SJSA1 (cell line): ENCODE data around the gene PAM16. TPM values are rescaled to one million over a fixed set of nuclear protein-coding genes. Genes with fewer than 3 reads are reported as not detected.
"Not testable (repeated sequence)": the region's sequence is repeated elsewhere in the genome, so short reads cannot be mapped to it uniquely, and the experiment has no call there.

Source experiments
- DNase-seq, 2 experiments: peaks; one replicate each; pipeline ENCODE4 v3.0.0-alpha.2; 2015 to 2020; ENCODE audit warnings: low spot score in 2 of 2, low read depth in 1 of 2
- H3K27ac ChIP-seq: fragments of 250-450 bp; sonication (Bioruptor Pico); 2 replicates; pipeline ENCODE4 v1.5.1; 2020; ENCODE audit warnings: mild to moderate bottlenecking, moderate library complexity
- H3K27me3 ChIP-seq: fragments of 250-450 bp; sonication (Bioruptor Pico); replicated peaks from 2 replicates; pipeline ENCODE4 v1.5.1; 2020; ENCODE audit warnings: mild to moderate bottlenecking, moderate library complexity
- H3K36me3 ChIP-seq: fragments of 250-450 bp; sonication (Bioruptor Pico); 2 replicates; pipeline ENCODE4 v1.5.1; 2020; ENCODE audit warnings: mild to moderate bottlenecking
- H3K4me1 ChIP-seq: fragments of 250-450 bp; sonication (Bioruptor Pico); replicated peaks from 2 replicates; pipeline ENCODE4 v1.6.1; 2021; ENCODE audit warnings: mild to moderate bottlenecking
- H3K4me3 ChIP-seq: fragments of 250-450 bp; sonication (Bioruptor Pico); 2 replicates; pipeline ENCODE4 v1.5.1; 2020; ENCODE audit warnings: mild to moderate bottlenecking
- H3K9me3 ChIP-seq: fragments of 250-450 bp; sonication (Bioruptor Pico); replicated peaks from 2 replicates; pipeline ENCODE4 v1.5.1; 2020; ENCODE audit warnings: mild to moderate bottlenecking
- total RNA-seq: library from RNA; depleted of rRNA; stranded (reverse); fragments of >200 nt; shearing (Covaris generic); gene quantifications from 2 replicates; pipeline ENCODE4 v1.2.3, GENCODE V29; 2014

PAM16 gene
- total RNA-seq, 1 experiment from 2014 or later, result 86.4 TPM

GRCh38 chr16:4345836-4346781 is 5.0 kb downstream of the PAM16 start:
- no peak for DNase-seq
- H3K36me3 ChIP-seq, result peaks cover 18% of the 10 kb centered on the region
- no peaks in the 10 kb centered on the region for H3K27me3 ChIP-seq
- H3K4me3 ChIP-seq, result no peak overlapping the region
- H3K9me3 ChIP-seq, result 0 out of 2 replicates have a peak, but pooled peaks cover 3% of the 10 kb centered on the region
- no peak overlapping the region for H3K27ac ChIP-seq
- no peaks in the 10 kb centered on the region; the same call in 1 of the 2 replicates for H3K4me1 ChIP-seq

- Histone ChIP-seq H3K36me3 (peaks cover 21% of the 10 kb centered on the region), H3K27me3 (no peaks in the 10 kb centered on the region), H3K9me3 (no peaks in the 10 kb centered on the region), H3K4me3 (no peak overlapping the region), H3K27ac (no peak overlapping the region), H3K4me1 (no peaks in the 10 kb centered on the region)
- no peak for DNase-seq
These were observed 5.9 kb downstream of the PAM16 start for GRCh38 chr16:4344983-4345835.

GRCh38 chr16:4344300-4344982 is 6.7 kb downstream of the PAM16 start:
- not testable (repeated sequence) for DNase-seq, H3K4me3 ChIP-seq, H3K27ac ChIP-seq, H3K27me3 ChIP-seq, H3K4me1 ChIP-seq, H3K9me3 ChIP-seq
- peaks cover 24% of the 10 kb centered on the region for H3K36me3 ChIP-seq

- no peak overlapping the region for H3K27ac ChIP-seq
These were observed 8.0 kb downstream of the PAM16 start for GRCh38 chr16:4342866-4343744.

GRCh38 chr16:4341250-4341649 is 9.9 kb downstream of the PAM16 start:
- Histone ChIP-seq H3K27me3 (no peaks in the 10 kb centered on the region), H3K27ac (no peak overlapping the region), H3K4me1 (no peaks in the 10 kb centered on the region), H3K36me3 (peaks cover 45% of the 10 kb centered on the region), H3K9me3 (no peaks in the 10 kb centered on the region), H3K4me3 (no peak overlapping the region)
- DNase-seq, result no peak

More at GRCh38 chr16:4342866-4343744, 8.0 kb downstream of the PAM16 start:
- H3K9me3 ChIP-seq, result no peaks in the 10 kb centered on the region
- peaks cover 35% of the 10 kb centered on the region for H3K36me3 ChIP-seq
- H3K4me1 ChIP-seq, result no peaks in the 10 kb centered on the region
- H3K4me3 ChIP-seq, result no peak overlapping the region
- no peak for DNase-seq
- H3K27me3 ChIP-seq, result no peaks in the 10 kb centered on the region

- H3K27ac ChIP-seq, result no peak overlapping the region
- H3K9me3 ChIP-seq, result no peaks in the 10 kb centered on the region
- H3K4me1 ChIP-seq, result no peaks in the 10 kb centered on the region
- peaks cover 52% of the 10 kb centered on the region for H3K36me3 ChIP-seq
- H3K4me3 ChIP-seq, result no peak overlapping the region
- no peaks in the 10 kb centered on the region for H3K27me3 ChIP-seq
- no peak for DNase-seq
These were observed 10.7 kb downstream of the PAM16 start for GRCh38 chr16:4340443-4340842.

- Histone ChIP-seq H3K9me3 (no peaks in the 10 kb centered on the region), H3K27ac (no peak overlapping the region), H3K36me3 (peaks cover 55% of the 10 kb centered on the region), H3K27me3 (no peaks in the 10 kb centered on the region), H3K4me1 (no peaks in the 10 kb centered on the region), H3K4me3 (no peak overlapping the region)
- DNase-seq, result no peak
These were observed 11.2 kb downstream of the PAM16 start for GRCh38 chr16:4339909-4340308.

GRCh38 chr16:4339455-4339854 is 11.7 kb downstream of the PAM16 start:
- Histone ChIP-seq H3K27ac (no peak overlapping the region), H3K27me3 (no peaks in the 10 kb centered on the region), H3K9me3 (no peaks in the 10 kb centered on the region), H3K4me1 (no peaks in the 10 kb centered on the region), H3K4me3 (no peak overlapping the region), H3K36me3 (peaks cover 58% of the 10 kb centered on the region)
- no peak for DNase-seq

- no peak for DNase-seq
- Histone ChIP-seq H3K27me3 (no peaks in the 10 kb centered on the region), H3K4me3 (no peak overlapping the region), H3K27ac (no peak overlapping the region), H3K4me1 (no peaks in the 10 kb centered on the region), H3K36me3 (peaks cover 58% of the 10 kb centered on the region), H3K9me3 (no peaks in the 10 kb centered on the region)
These were observed 12.3 kb downstream of the PAM16 start for GRCh38 chr16:4338712-4339299.

GRCh38 chr16:4338125-4338582 is 13.0 kb downstream of the PAM16 start:
- H3K4me1 ChIP-seq, result no peaks in the 10 kb centered on the region
- no peak overlapping the region for H3K4me3 ChIP-seq
- no peaks in the 10 kb centered on the region for H3K27me3 ChIP-seq
- H3K9me3 ChIP-seq, result no peaks in the 10 kb centered on the region
- no peak for DNase-seq
- H3K36me3 ChIP-seq, result peaks cover 57% of the 10 kb centered on the region
- H3K27ac ChIP-seq, result no peak overlapping the region

GRCh38 chr16:4337540-4338088 is 13.5 kb downstream of the PAM16 start:
- no peak overlapping the region for H3K4me3 ChIP-seq
- no peaks in the 10 kb centered on the region for H3K27me3 ChIP-seq
- H3K9me3 ChIP-seq, result no peaks in the 10 kb centered on the region
- H3K36me3 ChIP-seq, result peaks cover 55% of the 10 kb centered on the region
- no peak overlapping the region for H3K27ac ChIP-seq
- no peaks in the 10 kb centered on the region for H3K4me1 ChIP-seq
- no peak for DNase-seq
